Amniotic stem cell (primary cell): Measurements from ENCODE around the gene TMEM41B.
"Not testable (repeated sequence)": the region's sequence is repeated elsewhere in the genome, so short reads cannot be mapped to it uniquely, and the experiment has no call there.

ENCODE experiments used
- DNase-seq: peaks from one replicate; lab custom pipeline; 2025; lab: John Stamatoyannopoulos, UW

Gene TMEM41B

DNA sequence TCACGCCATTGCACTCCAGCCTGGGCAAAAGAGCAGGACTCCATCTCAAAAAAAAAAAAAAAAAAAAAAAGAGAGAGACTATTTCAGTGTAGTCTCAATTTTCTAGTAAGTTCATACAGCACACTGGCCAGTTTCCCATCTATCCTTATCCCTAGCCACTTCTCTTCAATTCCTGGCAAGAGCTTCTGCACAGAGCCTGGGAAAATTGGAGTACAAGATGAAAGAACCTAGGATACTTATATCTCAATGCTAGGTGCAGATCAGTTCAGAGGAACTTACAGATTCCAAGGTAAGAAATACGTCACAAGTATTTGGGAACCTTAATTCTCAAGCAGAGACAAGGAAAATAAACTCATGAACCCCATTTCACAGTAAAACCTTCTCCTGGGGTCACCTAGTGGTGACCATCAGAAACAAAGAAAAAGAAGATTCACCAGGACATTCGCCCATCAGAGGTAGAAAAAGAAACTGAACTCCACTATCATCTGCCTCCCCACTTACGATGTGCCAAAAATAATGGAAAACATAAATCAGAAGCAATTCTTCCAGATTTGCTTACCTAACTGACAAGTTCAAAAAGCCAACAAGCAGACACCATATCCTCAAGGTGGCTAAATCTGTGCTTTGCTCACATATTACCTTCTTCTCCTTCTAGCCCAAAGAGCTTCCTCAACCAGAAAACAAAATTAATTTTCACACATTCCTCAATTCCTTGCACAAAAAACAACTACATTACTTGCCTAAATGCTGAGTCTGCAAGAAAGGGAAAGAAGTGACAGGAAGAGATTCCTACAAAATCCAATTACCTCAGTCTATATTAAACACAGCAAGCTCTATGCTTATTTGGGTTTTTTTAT, 54.2 kb downstream of the TMEM41B start:
- no peak for DNase-seq

DNA sequence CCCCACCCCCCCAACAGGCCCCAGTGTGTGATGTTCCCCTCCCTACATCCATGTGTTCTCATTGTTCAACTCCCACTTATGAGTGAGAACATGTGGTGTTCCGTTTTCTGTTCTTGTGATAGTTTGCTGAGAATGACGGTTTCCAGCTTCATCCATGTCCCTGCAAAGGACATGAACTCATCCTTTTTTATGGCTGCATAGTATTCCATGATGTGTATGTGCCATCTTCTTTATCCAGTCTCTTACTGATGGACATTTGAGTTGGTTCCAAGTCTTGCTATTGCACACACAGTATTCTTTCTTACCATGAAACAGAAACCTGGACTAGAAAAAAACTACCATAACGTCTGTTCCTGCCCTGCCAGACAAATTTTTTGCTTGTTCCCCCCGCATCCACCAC, 56.1 kb downstream of the TMEM41B start:
- not testable (repeated sequence) for DNase-seq

DNA sequence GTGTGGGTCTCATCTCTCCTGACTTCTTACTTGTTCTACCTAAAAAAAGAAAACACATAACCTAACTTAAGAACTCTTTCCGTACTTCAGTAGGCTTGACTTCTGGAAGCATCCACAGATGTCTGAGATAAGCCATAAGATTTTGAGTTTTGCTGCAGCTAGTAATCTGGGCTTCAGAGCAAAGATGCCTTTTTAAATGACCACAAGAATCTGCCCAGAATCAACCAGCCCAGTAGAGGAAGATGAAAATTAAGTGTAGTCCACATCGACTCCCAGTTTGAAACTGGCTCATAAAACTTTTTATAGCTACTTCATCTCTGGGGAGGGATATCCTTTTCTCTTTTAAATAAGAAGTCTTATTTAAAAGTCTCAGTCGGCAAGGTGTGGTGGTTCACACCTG, 60.0 kb downstream of the TMEM41B start:
- DNase-seq: no peak

DNA sequence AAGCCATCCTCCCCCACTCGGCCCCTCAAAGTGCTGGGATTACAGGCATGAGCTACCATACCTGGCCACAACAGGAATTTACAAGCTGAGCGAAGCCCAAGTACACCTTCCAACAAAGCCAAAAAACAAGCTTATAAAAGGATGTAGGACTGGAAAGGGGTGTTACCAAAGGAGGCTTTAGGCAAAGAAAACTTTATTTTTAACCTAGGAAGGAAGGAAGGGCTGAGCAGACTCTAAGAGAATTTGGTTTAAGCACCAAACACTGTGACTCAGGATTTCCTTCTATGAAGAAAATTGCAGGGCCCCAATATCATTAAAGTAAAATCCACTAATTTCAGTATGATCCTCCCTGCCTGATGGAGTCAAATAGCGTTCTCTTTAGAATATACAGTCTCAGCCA, 61.3 kb downstream of the TMEM41B start:
- no peak for DNase-seq

DNA sequence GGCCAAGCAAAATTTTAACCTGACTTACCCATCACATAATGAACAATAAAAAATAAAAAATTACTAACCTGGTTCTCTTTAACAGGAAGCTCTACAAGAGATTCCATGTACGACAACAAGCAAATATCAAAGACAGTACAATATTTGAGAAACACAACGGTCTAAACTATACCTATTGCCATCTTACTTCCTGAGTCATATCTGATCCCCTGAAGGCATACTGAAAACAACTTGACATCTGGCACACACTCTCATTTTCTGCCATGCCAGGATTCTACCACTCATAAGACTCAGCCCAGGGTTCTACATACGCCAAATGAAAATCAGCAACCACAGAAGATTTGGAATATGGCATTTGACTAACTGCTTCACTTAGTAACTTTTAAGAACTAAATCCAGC, 63.1 kb downstream of the TMEM41B start:
- DNase-seq: no peak

DNA sequence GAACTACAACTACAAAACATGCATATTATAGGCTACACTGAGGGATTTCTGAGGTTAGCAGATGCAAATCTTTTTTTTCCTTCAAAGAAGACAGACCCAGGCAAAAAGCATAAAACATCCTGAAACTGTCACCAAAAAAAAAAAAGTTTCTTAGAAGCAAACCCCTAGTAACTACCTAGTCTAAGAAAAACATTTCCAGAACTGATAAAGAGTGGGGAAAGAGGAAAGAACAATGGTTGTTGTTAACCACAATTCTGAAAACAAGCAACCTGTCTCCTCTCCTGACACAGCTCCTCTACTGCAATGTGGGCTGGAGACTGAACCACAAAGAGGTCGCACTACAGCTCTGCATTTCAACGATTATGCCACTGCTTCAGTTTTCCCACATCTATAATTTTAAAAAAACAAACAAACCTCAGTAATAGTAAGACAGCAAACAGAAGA, 64.2 kb downstream of the TMEM41B start:
- no peak for DNase-seq

DNA sequence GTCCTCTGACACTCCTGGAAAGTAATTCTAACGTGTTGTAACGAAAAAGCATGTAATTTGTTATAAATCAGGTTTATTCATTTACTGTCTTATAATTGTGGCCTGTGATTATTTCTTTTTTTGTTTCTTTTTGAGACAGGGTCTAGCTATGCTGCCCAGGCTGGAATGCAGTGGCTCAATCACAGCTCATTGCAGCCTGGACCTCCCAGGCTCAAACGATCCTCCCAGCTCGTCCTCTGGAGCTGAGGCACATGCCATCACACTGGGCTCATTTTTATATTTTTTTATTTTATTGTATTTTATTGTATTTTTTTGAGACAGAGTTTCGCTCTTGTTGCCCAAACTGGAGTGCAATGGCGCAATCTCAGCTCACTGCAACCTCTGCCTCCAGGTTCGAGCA, 65.1 kb downstream of the TMEM41B start:
- DNase-seq: no peak

DNA sequence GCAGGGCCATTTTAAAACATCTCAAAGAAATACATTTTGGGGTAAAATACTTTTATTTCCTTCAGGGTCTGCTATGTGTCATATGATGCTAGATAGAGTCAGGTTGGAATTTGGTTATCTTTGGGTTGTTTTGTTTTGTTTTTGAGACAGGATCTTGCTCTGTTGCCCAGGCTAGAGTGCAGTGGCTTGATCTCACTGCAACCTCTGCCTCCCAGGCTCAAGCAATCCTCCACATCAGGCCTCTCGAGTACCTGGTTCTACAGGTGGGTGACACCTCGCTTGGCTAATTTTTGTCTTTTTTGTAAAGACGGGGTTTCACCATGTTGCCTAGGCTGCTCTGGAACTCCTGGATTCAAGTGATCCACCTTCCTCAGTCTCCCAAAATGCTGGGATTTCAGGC, 66.5 kb downstream of the TMEM41B start:
- no peak for DNase-seq

DNA sequence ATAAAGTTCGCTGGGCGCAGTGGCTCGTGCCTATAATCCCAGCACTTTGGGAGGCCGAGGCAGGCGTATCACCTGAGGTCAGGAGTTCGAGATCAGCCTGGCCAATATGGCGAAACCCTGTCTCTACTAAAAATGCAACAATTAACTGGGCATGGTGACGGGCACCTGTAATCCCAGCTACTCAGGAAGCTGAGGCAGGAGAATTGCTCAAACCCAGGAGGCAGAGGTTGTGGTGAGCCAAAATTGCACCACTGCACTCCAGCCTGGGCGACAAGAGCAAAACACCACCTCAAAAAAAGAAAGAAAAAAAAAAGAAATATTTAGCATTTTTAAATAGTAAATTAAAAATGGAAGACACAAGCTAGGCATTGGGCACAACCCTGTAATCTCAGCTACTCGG, 78.2 kb downstream of the TMEM41B start:
- DNase-seq: not testable (repeated sequence)

DNA sequence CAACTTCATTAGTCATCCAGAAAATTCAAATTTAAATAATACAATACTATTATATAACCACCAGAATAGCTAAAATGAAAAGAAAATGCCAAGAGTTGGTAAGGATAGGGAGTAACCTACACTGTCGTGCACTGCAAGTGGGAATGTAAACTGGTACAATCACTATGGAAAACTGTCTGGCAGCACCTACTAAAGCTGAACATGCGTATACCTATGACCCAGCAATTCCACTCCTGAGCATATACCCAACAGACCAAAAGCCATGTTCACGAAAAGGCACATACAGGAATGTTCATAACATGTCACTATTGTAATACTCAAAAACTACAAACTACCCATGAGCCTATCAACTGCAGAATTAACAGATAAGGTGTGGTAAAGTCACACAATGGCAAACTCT, 81.9 kb downstream of the TMEM41B start:
- DNase-seq: no peak

DNA sequence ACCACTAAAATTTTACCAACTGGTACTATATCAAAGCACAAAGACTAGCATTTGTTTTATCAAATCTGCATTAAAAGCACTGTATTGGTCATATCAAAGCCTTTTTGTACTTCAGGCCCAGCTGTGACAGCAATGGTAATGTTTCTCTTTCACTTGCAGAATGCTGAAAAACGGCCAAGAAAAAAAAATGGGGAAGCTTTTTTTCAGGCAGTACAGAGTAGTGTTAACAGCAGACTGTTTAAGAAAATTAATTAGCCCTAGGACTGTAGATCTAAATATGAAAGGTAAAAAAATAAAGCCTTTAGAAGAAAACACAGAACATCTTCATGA, 82.6 kb downstream of the TMEM41B start:
- no peak for DNase-seq
